Liver (tissue), 8 donors: ENCODE data around the gene CCR5AS.
"Not testable (repeated sequence)": the region's sequence is repeated elsewhere in the genome, so short reads cannot be mapped to it uniquely, and the experiment has no call there.

ENCODE experiments used
- DNase-seq: peaks from one replicate; pipeline ENCODE4 v3.0.0-alpha.2; 2017; ENCODE audit warnings: low spot score
- H3K27ac ChIP-seq, 2 donors: one replicate each; pipeline ENCODE4 v1.7.0; 2013; ENCODE audit warnings: inconsistent platforms in 2 of 2, low read length in 2 of 2, control low read depth in 1 of 2, low read depth in 1 of 2, mild to moderate bottlenecking in 1 of 2
- H3K27me3 ChIP-seq, 4 donors: one replicate each; pipeline versions ENCODE4 v1.6.1 to v1.7.0; 2013; ENCODE audit warnings: low read length in 3 of 4, inconsistent platforms in 1 of 4, mild to moderate bottlenecking in 1 of 4, moderate library complexity in 1 of 4; ENCODE audit not compliant: control insufficient read depth in 4 of 4, insufficient read depth in 4 of 4
- H3K36me3 ChIP-seq, 4 donors: one replicate each; pipeline versions ENCODE4 v1.6.1 to v1.7.0; 2013; ENCODE audit warnings: low read length in 3 of 4, mild to moderate bottlenecking in 3 of 4, low read depth in 1 of 4, moderate library complexity in 1 of 4; ENCODE audit not compliant: control insufficient read depth in 4 of 4, insufficient read depth in 3 of 4
- H3K4me1 ChIP-seq, 4 donors: one replicate each; pipeline versions ENCODE4 v1.6.1 to v1.7.0; 2013; ENCODE audit warnings: low read length in 3 of 4, mild to moderate bottlenecking in 3 of 4, moderate library complexity in 1 of 4; ENCODE audit not compliant: control insufficient read depth in 4 of 4, insufficient read depth in 4 of 4
- H3K4me3 ChIP-seq, 3 donors: one replicate each; pipeline versions ENCODE4 v1.6.1 to v1.7.0; 2013; ENCODE audit warnings: low read length in 3 of 3, control low read depth in 1 of 3, low read depth in 1 of 3, mild to moderate bottlenecking in 1 of 3
- H3K9ac ChIP-seq, 2 donors: one replicate each; pipeline ENCODE4 v1.7.0; 2013; ENCODE audit warnings: low read length in 2 of 2, mild to moderate bottlenecking in 2 of 2, moderate library complexity in 2 of 2, control low read depth in 1 of 2, low read depth in 1 of 2
- H3K9me3 ChIP-seq, 4 donors: one replicate each; pipeline versions ENCODE4 v1.6.1 to v1.7.0; 2013; ENCODE audit warnings: low read length in 3 of 4; ENCODE audit not compliant: control insufficient read depth in 4 of 4
- EGR1 ChIP-seq, 2 donors: IDR thresholded peaks; 2 replicates each; pipeline ENCODE4 v1.6.1; 2016 to 2018; ENCODE audit warnings: antibody characterized with exemption in 2 of 2, low read depth in 2 of 2
- FOXA2 ChIP-seq: IDR thresholded peaks from 2 replicates; pipeline ENCODE4 v1.6.1; 2016; ENCODE audit warnings: antibody characterized with exemption
- GABPA ChIP-seq, 2 donors: IDR thresholded peaks in 1 of 2; conservative IDR thresholded peaks in 1 of 2; 2 replicates each; pipeline ENCODE4 v1.6.1; 2016; ENCODE audit warnings: antibody characterized with exemption in 2 of 2, mild to moderate bottlenecking in 1 of 2, moderate library complexity in 1 of 2
- HNF4A ChIP-seq, 2 donors: conservative IDR thresholded peaks; 2 replicates each; pipeline ENCODE4 v1.6.1; 2016; ENCODE audit warnings: antibody characterized with exemption in 2 of 2, mild to moderate bottlenecking in 2 of 2
- HNF4G ChIP-seq: IDR thresholded peaks from 2 replicates; pipeline ENCODE4 v1.6.1; 2016; ENCODE audit warnings: antibody characterized with exemption
- JUND ChIP-seq, 2 donors: IDR thresholded peaks; 2 replicates each; pipeline ENCODE4 v1.6.1; 2016; ENCODE audit warnings: antibody characterized with exemption in 2 of 2
- NR2F2 ChIP-seq: IDR thresholded peaks from 2 replicates; pipeline ENCODE4 v1.6.1; 2016; ENCODE audit warnings: antibody characterized with exemption
- RAD21 ChIP-seq, 2 donors: IDR thresholded peaks; 2 replicates each; pipeline ENCODE4 v1.6.1; 2016; ENCODE audit warnings: antibody characterized with exemption in 2 of 2, mild to moderate bottlenecking in 2 of 2
- SP1 ChIP-seq: IDR thresholded peaks from 2 replicates; pipeline ENCODE4 v1.6.1; 2018; ENCODE audit warnings: antibody characterized with exemption, mild to moderate bottlenecking
- TAF1 ChIP-seq: conservative IDR thresholded peaks from 2 replicates; pipeline ENCODE4 v1.6.1; 2016; ENCODE audit warnings: antibody characterized with exemption, mild to moderate bottlenecking
- YY1 ChIP-seq: IDR thresholded peaks from 2 replicates; pipeline ENCODE4 v1.6.1; 2016; ENCODE audit warnings: antibody characterized with exemption, mild to moderate bottlenecking
- WGBS: extraction: QIAGEN DNeasy Blood & Tissue Kit; methylation state at CpG from one replicate; pipeline ENCODE4 v1.1.7; 2013; 5-methylcytosine and 5-hydroxymethylcytosine counted together
- TF ChIP-seq, protein P1 (sequence below): IDR thresholded peaks from 2 replicates; pipeline ENCODE4 v1.6.1; 2016; ENCODE audit warnings: antibody characterized with exemption
- TF ChIP-seq, protein P2 (sequence below): fragments of 150-350 bp; IDR thresholded peaks from 2 replicates; pipeline ENCODE4 v1.5.1; 2017; ENCODE audit warnings: improper control_type of control experiment, low read depth, low read length; ENCODE audit not compliant: missing input control
- TF ChIP-seq, protein P3 (sequence below): IDR thresholded peaks from 2 replicates; pipeline ENCODE4 v1.6.1; 2016; ENCODE audit warnings: antibody characterized with exemption
- TF ChIP-seq, protein P4 (sequence below): IDR thresholded peaks from 2 replicates; pipeline ENCODE4 v1.6.1; 2016; ENCODE audit warnings: antibody characterized with exemption, mild to moderate bottlenecking
- donor health status: healthy.
- donor health status: healthy.
- donor health status: healthy.
- donor health status: healthy.
- donor health status: healthy.

Gene CCR5AS

DNA sequence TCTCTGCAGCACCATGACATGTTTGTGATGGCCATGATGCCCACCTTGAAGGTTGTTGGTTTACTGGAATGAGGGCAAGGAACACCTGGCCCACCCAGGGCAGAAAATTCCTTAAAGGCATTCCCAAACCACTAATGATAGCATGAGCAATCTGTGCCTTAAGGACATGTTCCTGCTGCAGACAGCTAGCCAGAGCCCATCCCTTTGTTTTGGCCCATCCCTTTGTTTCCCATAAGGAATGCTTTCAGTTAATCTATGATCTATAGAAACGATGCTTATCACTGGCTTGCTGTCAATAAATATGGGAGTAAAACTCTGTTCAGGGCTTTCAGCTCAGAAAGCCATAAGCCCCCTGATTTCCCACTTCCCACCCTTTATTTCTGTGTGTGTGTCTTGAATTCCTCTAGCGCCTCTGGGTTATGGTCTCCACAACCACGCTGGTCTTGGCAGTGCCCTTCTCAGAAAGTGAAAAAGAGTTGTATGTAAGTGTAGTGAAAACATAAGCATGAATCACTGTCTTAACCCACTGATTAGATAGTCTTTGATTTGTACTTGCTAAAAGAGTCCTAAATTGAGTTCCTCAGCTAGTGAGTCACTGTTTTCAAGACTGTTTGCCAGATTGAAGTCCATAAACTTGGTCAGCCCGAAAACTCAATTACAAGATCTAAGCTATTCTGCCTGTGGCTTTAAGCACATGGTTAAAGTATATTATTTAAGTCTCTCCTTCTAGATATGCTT is 72.0 kb downstream of the CCR5AS start:
- H3K9ac ChIP-seq, result no peak overlapping the region
- 71% methylated on average over 4 of the region's 4 CpGs for WGBS
- no peak for DNase-seq
- H3K27ac ChIP-seq, result no peak overlapping the region
- H3K9me3 ChIP-seq, result peaks cover 4 to 13% (median 7%) of the 10 kb centered on the region in 4 donors
- no peaks in the 10 kb centered on the region for H3K36me3 ChIP-seq
- H3K27me3 ChIP-seq, result no peaks in the 10 kb centered on the region
- no peaks in the 10 kb centered on the region for H3K4me1 ChIP-seq
- no peak for TF ChIP-seq NR2F2
- TF ChIP-seq EGR1 (IDR thresholded peaks at IDR 0.05; ENCODE audit: low read depth in 2 of 2), result no peak
- TF ChIP-seq SP1, result no peak
- H3K4me3 ChIP-seq, result no peak overlapping the region

DNA sequence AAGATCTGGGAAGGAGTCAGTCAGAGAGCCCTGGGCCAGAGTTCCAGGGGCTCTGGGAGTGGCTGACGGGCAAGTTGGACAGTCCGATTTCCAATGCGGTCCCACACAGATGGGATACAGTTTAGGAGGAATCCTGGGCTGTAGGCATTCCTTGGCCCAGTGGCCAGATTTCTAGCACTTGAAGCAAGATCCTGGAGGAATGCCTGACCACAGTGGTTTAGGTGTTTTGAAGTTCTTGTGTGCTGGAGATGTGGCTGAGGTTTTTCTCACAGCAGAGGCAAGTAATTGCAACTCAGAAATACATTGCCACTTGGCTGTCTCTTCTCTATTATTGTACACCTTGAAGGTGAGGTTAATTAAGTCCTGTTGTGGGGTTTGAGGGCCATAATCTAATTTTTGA is 76.2 kb downstream of the CCR5AS start:
- H3K4me1 ChIP-seq, H3K36me3 ChIP-seq, H3K9ac ChIP-seq, H3K9me3 ChIP-seq, H3K27ac ChIP-seq, H3K27me3 ChIP-seq, H3K4me3 ChIP-seq, DNase-seq: not testable (repeated sequence)
- 97% methylated on average over 3 of the region's 3 CpGs for WGBS

DNA sequence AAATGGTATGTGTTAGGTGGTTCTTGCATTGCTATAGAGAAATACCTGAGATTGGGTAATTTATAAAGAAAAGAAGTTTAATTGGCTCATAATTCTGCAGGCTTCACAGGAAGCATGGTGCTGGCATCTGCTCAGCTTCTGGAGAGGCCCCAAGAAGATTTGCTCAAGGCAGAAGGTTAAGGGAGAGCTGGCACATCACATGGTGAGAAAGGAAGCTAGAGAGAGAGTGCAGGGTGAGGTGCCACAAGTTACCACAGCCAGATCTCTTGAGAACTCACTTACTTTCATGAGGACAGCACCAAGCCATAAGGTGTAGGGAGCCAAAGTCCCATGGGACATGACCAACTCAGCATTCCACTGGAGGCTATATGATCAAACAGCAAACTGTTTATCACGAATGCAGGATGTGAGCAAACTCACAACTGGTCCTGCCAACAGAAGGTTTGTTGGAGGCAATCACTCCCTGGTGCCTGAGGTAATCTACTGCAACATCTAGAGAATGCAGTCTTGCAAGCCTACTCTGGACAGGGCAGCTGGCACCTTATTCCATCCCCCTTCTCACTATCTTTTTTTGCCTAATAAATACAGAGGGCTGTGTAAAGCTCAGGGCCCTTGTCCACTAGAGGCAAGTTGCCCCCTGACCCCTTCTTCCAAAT is 81.1 kb downstream of the CCR5AS start:
- H3K4me3 ChIP-seq, result no peak overlapping the region
- no peak overlapping the region for H3K27ac ChIP-seq
- H3K36me3 ChIP-seq, result no peaks in the 10 kb centered on the region
- TF ChIP-seq HNF4G (no peak), FOXA2 (no peak), TAF1 (no peak), EGR1 (IDR thresholded peaks at IDR 0.05; ENCODE audit: low read depth in 2 of 2) (no peak)
- no peak overlapping the region for H3K9ac ChIP-seq
- 79% methylated on average over 1 of the region's 1 CpG for WGBS
- no peak for DNase-seq
- H3K27me3 ChIP-seq, result no peaks in the 10 kb centered on the region
- no peaks in the 10 kb centered on the region for H3K4me1 ChIP-seq
- no peaks in the 10 kb centered on the region for H3K9me3 ChIP-seq

DNA sequence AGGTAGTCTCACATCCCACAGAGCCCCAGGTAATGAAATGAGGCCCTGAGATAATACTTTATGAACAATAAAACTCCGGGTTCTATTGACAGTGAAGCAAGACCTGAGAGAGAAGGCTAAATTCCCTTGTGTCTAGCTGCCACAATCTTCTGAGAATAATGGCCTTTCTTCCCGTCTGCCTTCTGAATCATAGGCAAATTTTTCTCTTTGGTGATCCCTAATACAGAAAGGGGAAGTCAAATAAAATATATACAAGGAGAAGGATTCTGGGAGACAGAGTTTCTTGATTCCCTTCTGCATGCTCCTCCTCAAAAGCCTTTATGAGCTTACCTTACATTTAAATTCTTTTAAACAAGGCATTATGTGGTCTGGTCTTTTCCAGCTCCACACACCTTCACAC is 82.8 kb downstream of the CCR5AS start:
- no peak overlapping the region for H3K4me3 ChIP-seq
- WGBS, result 71% methylated on average over 2 of the region's 2 CpGs
- H3K27ac ChIP-seq, result no peak overlapping the region
- H3K4me1 ChIP-seq, result no peaks in the 10 kb centered on the region
- no peak overlapping the region for H3K9ac ChIP-seq
- no peaks in the 10 kb centered on the region for H3K27me3 ChIP-seq
- TF ChIP-seq, protein P1, sequence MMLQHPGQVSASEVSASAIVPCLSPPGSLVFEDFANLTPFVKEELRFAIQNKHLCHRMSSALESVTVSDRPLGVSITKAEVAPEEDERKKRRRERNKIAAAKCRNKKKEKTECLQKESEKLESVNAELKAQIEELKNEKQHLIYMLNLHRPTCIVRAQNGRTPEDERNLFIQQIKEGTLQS, result no peak
- TF ChIP-seq JUND (IDR thresholded peaks at IDR 0.05) (no peak), GABPA (IDR thresholded peaks at IDR 0.05 in 1 of 2, conservative IDR thresholded peaks at IDR 0.05 in 1 of 2) (no peak), EGR1 (IDR thresholded peaks at IDR 0.05; ENCODE audit: low read depth in 2 of 2) (no peak), FOXA2 (no peak), HNF4A (conservative IDR thresholded peaks at IDR 0.05) (no peak), SP1 (no peak), RAD21 (IDR thresholded peaks at IDR 0.05) (no peak), HNF4G (no peak), YY1 (no peak), NR2F2 (no peak)
- TF ChIP-seq, protein P2, sequence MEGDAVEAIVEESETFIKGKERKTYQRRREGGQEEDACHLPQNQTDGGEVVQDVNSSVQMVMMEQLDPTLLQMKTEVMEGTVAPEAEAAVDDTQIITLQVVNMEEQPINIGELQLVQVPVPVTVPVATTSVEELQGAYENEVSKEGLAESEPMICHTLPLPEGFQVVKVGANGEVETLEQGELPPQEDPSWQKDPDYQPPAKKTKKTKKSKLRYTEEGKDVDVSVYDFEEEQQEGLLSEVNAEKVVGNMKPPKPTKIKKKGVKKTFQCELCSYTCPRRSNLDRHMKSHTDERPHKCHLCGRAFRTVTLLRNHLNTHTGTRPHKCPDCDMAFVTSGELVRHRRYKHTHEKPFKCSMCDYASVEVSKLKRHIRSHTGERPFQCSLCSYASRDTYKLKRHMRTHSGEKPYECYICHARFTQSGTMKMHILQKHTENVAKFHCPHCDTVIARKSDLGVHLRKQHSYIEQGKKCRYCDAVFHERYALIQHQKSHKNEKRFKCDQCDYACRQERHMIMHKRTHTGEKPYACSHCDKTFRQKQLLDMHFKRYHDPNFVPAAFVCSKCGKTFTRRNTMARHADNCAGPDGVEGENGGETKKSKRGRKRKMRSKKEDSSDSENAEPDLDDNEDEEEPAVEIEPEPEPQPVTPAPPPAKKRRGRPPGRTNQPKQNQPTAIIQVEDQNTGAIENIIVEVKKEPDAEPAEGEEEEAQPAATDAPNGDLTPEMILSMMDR, result no peak
- TF ChIP-seq, protein P3, sequence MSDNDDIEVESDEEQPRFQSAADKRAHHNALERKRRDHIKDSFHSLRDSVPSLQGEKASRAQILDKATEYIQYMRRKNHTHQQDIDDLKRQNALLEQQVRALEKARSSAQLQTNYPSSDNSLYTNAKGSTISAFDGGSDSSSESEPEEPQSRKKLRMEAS, result no peak
- TF ChIP-seq, protein P4, sequence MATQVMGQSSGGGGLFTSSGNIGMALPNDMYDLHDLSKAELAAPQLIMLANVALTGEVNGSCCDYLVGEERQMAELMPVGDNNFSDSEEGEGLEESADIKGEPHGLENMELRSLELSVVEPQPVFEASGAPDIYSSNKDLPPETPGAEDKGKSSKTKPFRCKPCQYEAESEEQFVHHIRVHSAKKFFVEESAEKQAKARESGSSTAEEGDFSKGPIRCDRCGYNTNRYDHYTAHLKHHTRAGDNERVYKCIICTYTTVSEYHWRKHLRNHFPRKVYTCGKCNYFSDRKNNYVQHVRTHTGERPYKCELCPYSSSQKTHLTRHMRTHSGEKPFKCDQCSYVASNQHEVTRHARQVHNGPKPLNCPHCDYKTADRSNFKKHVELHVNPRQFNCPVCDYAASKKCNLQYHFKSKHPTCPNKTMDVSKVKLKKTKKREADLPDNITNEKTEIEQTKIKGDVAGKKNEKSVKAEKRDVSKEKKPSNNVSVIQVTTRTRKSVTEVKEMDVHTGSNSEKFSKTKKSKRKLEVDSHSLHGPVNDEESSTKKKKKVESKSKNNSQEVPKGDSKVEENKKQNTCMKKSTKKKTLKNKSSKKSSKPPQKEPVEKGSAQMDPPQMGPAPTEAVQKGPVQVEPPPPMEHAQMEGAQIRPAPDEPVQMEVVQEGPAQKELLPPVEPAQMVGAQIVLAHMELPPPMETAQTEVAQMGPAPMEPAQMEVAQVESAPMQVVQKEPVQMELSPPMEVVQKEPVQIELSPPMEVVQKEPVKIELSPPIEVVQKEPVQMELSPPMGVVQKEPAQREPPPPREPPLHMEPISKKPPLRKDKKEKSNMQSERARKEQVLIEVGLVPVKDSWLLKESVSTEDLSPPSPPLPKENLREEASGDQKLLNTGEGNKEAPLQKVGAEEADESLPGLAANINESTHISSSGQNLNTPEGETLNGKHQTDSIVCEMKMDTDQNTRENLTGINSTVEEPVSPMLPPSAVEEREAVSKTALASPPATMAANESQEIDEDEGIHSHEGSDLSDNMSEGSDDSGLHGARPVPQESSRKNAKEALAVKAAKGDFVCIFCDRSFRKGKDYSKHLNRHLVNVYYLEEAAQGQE, result no peak
- no peaks in the 10 kb centered on the region for H3K36me3 ChIP-seq
- no peaks in the 10 kb centered on the region for H3K9me3 ChIP-seq
- DNase-seq, result no peak
